Stimulated activated CD8-positive, alpha-beta memory T cell treated with anti-CD3 and anti-CD28 coated beads, Interleukin-12 subunit alpha, Interleukin-12 subunit beta, amount 100 ng/mL, for 1 hour (primary cell): Measurements from ENCODE around the gene FARP2.

Source experiments
- DNase-seq: peaks from one replicate; pipeline ENCODE4 v3.0.0-alpha.2; 2020; ENCODE audit warnings: low read depth

Gene FARP2

GRCh38 chr2:241489733-241490680 lies 133.9 kb downstream of the FARP2 start:
- DNase-seq, result no peak

DNA sequence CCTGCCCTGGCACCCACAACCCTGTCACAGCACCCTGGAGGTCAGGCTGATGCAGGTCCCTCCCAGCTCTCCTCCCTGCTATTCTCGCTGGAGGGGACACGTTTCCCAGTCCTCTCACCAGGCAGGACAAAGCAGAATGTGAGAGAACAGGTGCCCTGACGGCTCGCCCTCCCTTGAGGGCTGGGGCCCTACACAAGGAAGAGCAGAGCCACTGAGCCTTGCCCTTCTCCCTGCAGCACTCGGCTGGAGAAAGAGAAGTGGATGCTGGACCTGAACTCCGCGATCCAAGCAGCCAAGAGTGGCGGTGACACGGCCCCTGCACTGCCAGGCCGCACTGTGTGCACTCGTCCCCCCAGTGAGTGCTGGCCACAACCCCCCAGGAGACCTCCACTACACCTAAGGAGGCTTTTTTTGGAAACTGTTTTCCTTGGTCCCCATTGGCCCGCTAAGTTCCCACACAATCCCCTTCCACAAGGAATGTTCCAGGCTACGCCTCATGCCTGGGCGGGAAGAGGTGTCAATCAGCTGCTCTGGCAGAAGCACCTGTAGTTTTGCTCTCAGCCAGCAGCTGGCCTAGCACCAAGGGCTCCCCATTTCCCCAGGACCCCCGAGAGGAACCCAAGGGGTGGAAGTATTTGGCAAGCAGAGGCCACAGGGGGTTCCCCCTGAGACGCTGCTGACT lies 134.9 kb downstream of the FARP2 start:
- DNase-seq, result no peak

DNA sequence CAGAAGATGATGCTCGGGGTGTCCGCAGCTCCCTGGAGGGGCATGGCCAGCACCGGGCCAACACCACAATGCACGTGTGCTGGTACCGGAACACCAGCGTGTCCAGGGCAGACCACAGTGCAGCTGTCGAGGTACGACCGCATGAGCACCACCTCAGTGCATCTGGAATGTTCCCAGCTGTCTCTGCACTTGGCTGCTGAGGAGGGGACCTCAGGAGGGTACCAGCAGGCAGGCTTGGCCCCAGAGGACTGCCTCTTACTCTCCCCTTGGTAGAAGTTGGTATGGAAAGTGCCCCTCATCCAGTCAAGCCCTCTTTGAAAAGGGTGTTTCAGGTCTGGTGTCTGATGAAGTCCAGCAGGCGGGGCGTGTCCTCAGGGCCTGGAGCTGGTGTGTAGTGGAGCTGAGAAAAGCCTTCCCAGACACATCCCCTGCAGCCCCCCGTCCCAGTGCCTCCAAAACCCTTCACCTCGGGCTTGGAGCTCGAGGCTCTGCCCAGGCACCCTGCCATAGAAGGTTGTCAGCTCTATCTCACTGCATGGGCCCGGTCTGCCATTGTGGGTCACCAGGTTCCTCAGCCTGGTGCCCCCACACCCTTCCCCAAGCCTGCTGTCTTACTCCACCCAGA lies 135.6 kb downstream of the FARP2 start:
- DNase-seq, result no peak

GRCh38 chr2:241492174-241492565 lies 136.1 kb downstream of the FARP2 start:
- DNase-seq, result no peak

DNA sequence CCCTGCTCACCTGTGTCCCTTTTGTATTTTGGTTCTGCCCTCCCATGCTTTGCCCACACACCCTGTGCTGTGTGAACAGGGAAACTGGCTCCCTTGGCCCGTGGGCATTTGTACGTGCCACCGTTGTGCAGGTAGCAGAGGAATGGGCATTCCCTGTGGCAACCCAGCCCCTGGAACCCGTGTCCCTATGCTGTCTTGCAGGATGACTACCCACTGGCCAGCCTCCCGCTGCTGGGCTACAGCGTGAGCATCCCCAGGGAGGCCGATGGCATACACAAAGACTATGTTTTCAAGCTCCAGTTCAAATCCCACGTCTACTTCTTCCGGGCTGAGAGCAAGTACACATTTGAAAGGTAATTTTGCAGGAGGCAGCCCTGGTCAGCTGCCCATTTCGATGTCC lies 137.0 kb downstream of the FARP2 start:
- no peak for DNase-seq

- DNase-seq, result no peak
Measured at GRCh38 chr2:241494311-241494908, 138.3 kb downstream of the FARP2 start.

- DNase-seq, result no peak
Measured at GRCh38 chr2:241495172-241496002, 139.3 kb downstream of the FARP2 start.

DNA sequence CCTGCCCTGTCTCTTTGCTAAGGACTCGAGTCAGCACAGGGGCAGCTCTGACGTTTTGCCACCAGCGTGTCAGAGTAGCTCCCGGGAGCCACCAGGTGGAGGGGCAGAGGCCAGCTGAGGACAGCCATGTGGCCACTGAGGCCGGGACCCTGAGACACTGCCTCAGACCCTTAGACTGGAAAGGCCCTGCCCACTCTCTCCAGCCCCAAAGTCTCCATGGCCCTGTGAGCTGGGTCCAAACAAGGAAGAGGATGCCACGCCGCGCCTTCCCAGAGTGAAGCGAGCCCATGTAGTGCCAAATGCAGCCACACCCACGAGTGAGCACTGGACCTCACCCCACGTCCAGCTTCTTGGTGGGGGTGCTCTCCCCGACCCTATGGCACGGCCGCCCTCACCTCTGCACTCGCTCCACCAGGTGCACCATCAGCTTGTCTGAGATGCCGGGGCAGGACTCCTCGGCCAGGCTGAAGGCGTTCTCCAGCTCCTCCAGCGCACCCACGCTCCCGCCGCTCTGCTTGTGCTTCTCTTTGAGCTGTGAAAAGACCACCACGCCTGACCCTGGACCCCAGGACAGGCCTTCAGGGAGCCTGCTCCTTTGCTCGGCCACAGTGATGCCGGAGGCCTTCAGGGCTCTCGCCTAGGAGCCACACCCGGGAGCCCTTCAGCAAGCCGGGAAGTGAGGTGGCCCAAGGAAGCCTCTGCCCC lies 140.1 kb downstream of the FARP2 start:
- no peak for DNase-seq

DNA sequence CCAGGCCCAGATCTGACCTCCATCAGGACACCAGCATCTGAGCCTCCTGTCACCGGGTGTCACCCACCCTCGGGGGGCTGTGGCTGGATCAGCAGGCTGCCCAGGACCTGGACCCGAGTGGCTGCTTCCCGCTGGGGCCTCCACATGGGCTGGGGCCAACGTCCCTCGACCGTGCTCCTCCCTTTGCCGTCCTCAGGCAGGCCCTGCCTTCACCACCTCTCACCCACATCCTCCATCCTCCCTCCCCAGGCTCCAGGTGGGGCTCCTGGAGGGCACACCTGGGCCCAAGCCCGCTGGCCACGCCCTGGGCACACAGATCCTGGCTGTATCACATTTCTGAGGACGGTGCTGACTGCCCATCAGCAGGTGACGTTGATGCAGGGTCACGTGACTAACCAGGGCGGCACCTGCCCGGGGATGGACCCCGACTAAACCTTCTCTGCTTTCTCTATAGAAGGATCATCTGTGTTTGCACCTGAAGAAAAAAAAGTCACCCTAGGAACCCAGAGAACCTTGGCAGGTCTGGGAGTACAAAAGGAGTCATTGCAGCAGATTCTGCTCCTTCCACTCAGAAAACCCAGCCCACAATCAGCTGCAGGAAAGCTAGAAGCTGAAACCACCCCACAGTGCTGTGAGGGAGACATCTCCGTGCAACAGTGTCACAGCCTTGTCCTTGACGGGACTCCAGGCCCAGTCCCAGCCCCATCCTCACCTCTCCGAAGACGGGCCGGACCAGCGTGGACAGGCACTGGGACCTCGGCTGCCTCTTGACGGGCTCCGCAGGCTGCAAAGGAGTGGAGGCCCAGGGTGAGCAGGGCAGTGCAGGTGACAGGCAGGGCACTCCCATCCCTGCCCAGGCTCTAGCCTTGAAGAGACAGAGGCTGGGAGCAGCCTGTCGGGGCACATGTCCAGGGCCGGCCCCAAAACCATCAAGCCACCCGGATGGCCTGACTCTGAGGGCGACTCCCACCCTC lies 141.1 kb downstream of the FARP2 start:
- DNase-seq, result no peak

GRCh38 chr2:241498115-241499070 lies 142.3 kb downstream of the FARP2 start:
- DNase-seq, result no peak

GRCh38 chr2:241499146-241499965 lies 143.3 kb downstream of the FARP2 start:
- DNase-seq, result no peak

DNA sequence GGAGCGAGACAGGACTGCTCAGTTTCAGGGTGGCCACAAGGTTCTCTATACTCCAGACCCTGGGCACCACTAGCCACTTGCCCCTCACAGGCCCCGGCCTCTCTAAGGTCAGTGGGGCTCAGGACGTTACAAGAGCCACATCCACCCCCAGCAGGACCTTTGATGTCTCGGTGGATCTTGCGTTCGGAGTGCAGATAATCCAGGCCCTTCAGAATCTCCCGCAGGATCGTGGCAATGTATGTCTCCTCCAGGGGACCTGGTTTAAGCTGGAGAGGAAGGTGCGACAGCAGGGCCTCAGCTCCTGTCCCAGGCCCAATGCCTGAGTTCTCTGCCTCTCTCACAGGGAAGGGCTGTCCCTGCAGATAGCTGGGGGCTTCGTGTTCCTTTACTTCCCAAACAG lies 143.9 kb downstream of the FARP2 start:
- no peak for DNase-seq

- no peak for DNase-seq
Measured at GRCh38 chr2:241500431-241500975, 144.4 kb downstream of the FARP2 start.

- no peak for DNase-seq
Measured at GRCh38 chr2:241501099-241501541, 145.0 kb downstream of the FARP2 start.

DNA sequence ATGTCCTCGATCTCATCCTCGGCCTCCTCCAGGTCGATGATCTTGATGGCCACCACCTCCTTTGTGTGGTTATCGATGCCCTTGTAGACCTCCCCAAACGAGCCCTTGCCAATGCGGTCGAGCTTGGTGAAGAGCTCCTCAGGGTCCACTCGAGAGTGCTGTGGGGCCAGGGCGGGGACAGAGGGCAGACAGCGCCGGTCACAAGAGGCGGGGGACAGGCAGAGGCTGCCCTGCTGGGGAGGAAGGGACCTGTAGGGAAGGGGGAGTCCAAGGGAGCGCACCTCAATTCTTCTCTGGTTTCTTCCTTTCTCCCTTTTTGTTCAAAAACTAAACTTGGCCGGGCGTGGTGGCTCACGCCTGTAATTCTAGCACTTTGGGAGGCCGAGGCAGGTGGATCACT lies 145.5 kb downstream of the FARP2 start:
- DNase-seq, result no peak

- no peak for DNase-seq
Measured at GRCh38 chr2:241502281-241502680, 146.2 kb downstream of the FARP2 start.

- no peak for DNase-seq
Measured at GRCh38 chr2:241503776-241504392, 147.8 kb downstream of the FARP2 start.
